Lung (tissue), 12 donors: ENCODE data around the gene CCS. TPM values are rescaled to one million over a fixed set of nuclear protein-coding genes. Genes with fewer than 3 reads are reported as not detected.
"Not testable (repeated sequence)": the region's sequence is repeated elsewhere in the genome, so short reads cannot be mapped to it uniquely, and the experiment has no call there.

Experiments
- ATAC-seq: fragments of 200-7000 bp; cut with Tn5 transposase; one replicate; pipeline ENCODE4 v1.9.1; 2020; ENCODE audit warnings: moderate number of reproducible peaks; ENCODE audit not compliant: insufficient read depth, low FRiP score
- DNase-seq, 3 donors: peaks; one replicate each; pipeline ENCODE4 v3.0.0-alpha.2; 2013 to 2017
- H3K27ac ChIP-seq, 2 donors: one replicate each; pipeline ENCODE4 v1.5.1; 2013; ENCODE audit warnings: mild to moderate bottlenecking in 2 of 2, moderate library complexity in 2 of 2, control low read depth in 1 of 2, inconsistent platforms in 1 of 2, low read depth in 1 of 2, low read length in 1 of 2
- H3K27me3 ChIP-seq, 3 donors: one replicate each; pipeline ENCODE4 v1.5.1; 2013; ENCODE audit warnings: low read length in 2 of 3; ENCODE audit not compliant: control insufficient read depth in 3 of 3, insufficient read depth in 3 of 3
- H3K36me3 ChIP-seq, 4 donors: one replicate each; pipeline ENCODE4 v1.5.1; 2013; ENCODE audit warnings: low read length in 4 of 4, mild to moderate bottlenecking in 1 of 4, moderate library complexity in 1 of 4; ENCODE audit not compliant: control insufficient read depth in 4 of 4, insufficient read depth in 4 of 4
- H3K4me1 ChIP-seq, 5 donors: one replicate each; pipeline ENCODE4 v1.5.1; 2013; ENCODE audit warnings: low read length in 5 of 5, mild to moderate bottlenecking in 2 of 5, moderate library complexity in 1 of 5; ENCODE audit not compliant: control insufficient read depth in 5 of 5, insufficient read depth in 5 of 5
- H3K4me3 ChIP-seq: one replicate; pipeline ENCODE4 v1.5.1; 2013; ENCODE audit warnings: mild to moderate bottlenecking, control low read depth, moderate library complexity
- H3K9ac ChIP-seq, 2 donors: one replicate each; pipeline ENCODE4 v1.5.1; 2013; ENCODE audit warnings: low read length in 2 of 2, control low read depth in 1 of 2; ENCODE audit not compliant: insufficient read depth in 1 of 2
- H3K9me3 ChIP-seq, 4 donors: one replicate each; pipeline ENCODE4 v1.5.1; 2013; ENCODE audit warnings: low read length in 3 of 4, mild to moderate bottlenecking in 1 of 4, moderate library complexity in 1 of 4; ENCODE audit not compliant: control insufficient read depth in 4 of 4, insufficient read depth in 3 of 4
- WGBS, 2 donors: extraction: QIAGEN DNeasy Blood & Tissue Kit; methylation state at CpG; one replicate each; pipeline ENCODE4 v1.1.7; 2013; 5-methylcytosine and 5-hydroxymethylcytosine counted together
- polyA plus RNA-seq, 2 donors: library from polyadenylated mRNA; stranded (reverse); fragments of 200-250 nt; gene quantifications; one replicate each; pipeline ENCODE4 v1.2.1, GENCODE V29; 2013
- total RNA-seq, 2 donors: library from RNA; depleted of rRNA in 1 of 2; stranded (reverse); fragments of >200 nt in 1 of 2; gene quantifications; one replicate each; pipeline ENCODE4 v1.2.1, GENCODE V29; 2014 to 2021
- TF ChIP-seq, protein P1 (sequence below): IDR thresholded peaks from 2 replicates; pipeline ENCODE4 v1.5.1; 2012; ENCODE audit warnings: mild to moderate bottlenecking; ENCODE audit errors: control extremely low read depth, extremely low read depth
- donor health status: control.
- donor health status: control.
- donor health status: Bipolar disorder and iron deficiency.
- donor health status: healthy.
- donor health status: DM: yes; HTN: yes; CAD: no.

CCS gene
- total and polyA plus RNA-seq, 4 donors: 32.7 to 52.2 (median 36.2) TPM

DNA sequence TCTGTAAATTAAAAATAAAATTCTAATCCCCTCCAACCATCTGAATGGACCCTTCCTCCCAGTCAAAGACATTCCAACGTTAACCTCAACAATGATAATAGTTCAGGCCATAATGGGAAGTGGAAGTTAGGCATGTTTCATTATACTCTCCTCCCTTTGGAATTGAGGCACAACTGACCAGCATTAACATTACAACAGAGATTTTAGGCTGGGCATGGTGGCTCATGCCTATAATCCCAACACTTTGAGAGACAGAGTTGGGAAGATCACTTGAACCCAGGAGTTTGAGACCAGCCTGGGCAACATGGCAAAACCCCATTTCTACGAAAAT, 22.2 kb upstream of the CCS start:
- H3K4me3 ChIP-seq: no peak overlapping the region
- H3K4me1 ChIP-seq: peaks cover 0 to 10% (median 0%) of the 10 kb centered on the region in 5 donors
- WGBS, 2 donors: 67 to 74% methylated on average over 2 of the region's 2 CpGs
- H3K27me3 ChIP-seq: no peaks in the 10 kb centered on the region
- no peak for DNase-seq
- no peak for ATAC-seq
- no peaks in the 10 kb centered on the region for H3K9me3 ChIP-seq
- H3K9ac ChIP-seq: no peak overlapping the region
- peaks cover 0 to 2% (median 0%) of the 10 kb centered on the region in 4 donors for H3K36me3 ChIP-seq
- H3K27ac ChIP-seq: no peak overlapping the region
- TF ChIP-seq, protein P1, sequence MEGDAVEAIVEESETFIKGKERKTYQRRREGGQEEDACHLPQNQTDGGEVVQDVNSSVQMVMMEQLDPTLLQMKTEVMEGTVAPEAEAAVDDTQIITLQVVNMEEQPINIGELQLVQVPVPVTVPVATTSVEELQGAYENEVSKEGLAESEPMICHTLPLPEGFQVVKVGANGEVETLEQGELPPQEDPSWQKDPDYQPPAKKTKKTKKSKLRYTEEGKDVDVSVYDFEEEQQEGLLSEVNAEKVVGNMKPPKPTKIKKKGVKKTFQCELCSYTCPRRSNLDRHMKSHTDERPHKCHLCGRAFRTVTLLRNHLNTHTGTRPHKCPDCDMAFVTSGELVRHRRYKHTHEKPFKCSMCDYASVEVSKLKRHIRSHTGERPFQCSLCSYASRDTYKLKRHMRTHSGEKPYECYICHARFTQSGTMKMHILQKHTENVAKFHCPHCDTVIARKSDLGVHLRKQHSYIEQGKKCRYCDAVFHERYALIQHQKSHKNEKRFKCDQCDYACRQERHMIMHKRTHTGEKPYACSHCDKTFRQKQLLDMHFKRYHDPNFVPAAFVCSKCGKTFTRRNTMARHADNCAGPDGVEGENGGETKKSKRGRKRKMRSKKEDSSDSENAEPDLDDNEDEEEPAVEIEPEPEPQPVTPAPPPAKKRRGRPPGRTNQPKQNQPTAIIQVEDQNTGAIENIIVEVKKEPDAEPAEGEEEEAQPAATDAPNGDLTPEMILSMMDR: no peak

DNA sequence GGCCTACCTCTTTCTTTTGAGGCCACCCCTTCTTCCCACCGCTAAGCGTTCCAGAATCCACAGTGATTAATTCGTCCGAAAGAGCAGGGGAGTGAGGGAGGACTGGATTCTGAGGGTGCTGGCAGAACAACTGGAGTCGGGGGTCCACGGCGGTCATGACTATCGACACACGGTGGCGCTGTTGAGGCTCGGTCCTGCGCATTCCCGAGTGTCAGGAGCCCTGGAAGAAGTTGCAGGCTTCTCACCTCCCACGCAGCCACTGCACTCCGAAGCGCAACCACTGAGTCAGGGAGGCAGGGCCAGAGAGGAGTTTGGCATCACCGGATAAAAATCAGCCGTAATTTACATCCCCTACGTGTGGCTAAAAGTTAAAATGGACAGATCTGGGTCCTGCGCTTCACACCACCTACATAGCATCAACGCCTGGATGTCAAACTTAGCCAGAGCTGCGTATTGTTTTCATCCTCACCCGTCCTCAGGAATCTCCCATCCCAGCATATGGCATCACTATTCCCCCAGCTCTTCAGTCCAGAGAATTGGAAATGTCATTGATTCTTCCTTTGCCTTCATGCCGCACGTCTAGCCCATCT, 13.9 kb upstream of the CCS start:
- H3K4me1 ChIP-seq: no peaks in the 10 kb centered on the region
- ATAC-seq: peak; percentile 88
- no peaks in the 10 kb centered on the region for H3K9me3 ChIP-seq
- H3K27me3 ChIP-seq: no peaks in the 10 kb centered on the region
- no peak overlapping the region for H3K27ac ChIP-seq
- WGBS, 2 donors: 18 to 19% methylated on average over 25 of the region's 25 CpGs
- DNase-seq: peak; percentile 75 to 83 (median 76)
- TF ChIP-seq, protein P1: peak; percentile 70
- H3K9ac ChIP-seq: no peak overlapping the region
- no peaks in the 10 kb centered on the region for H3K36me3 ChIP-seq
- H3K4me3 ChIP-seq: no peak overlapping the region

DNA sequence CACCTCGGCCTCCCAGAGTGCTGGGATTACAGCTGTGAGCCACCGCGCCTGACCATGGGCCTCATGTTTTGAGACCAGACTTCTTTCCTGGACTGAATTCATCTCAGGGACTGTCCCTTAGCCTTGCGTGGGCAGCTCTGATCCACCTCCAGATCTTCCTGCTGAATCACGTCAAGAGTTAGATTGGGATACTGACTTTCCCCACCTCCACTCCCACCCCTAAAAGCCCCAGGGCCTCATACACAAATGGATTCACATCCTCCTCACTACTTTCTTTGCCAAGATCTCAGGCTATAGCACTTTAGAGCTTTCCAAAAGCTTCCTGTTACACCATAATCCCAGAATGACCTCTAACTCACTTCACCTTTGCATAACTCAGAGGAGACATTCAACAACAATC, 12.2 kb upstream of the CCS start:
- WGBS, 2 donors: 92 to 96% methylated on average over 5 of the region's 5 CpGs
- Histone ChIP-seq H3K27me3 (no peaks in the 10 kb centered on the region), H3K9me3 (no peaks in the 10 kb centered on the region), H3K4me1 (no peaks in the 10 kb centered on the region), H3K27ac (no peak overlapping the region), H3K9ac (no peak overlapping the region), H3K36me3 (no peaks in the 10 kb centered on the region), H3K4me3 (no peak overlapping the region)
- no peak for DNase-seq
- TF ChIP-seq, protein P1: no peak
- ATAC-seq: no peak

DNA sequence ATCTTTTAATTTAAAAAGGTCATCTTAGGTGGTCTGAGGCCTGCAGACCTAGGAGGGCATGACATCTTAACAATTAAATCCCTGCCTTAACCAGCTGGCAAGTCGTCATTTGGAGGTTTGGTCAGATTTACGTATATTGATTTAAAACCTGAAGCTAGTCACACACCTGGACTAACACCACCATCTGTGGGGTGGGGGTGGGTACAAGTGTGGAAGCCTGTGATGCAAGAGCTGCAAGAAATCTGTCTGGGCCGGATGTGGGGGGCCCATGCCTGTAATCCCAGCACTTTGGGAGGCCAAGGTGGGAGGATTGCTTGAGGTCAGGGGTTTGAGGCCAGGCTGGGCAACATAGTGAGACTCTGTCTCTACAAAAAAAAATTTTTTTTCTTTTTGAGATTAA, 11.7 kb upstream of the CCS start:
- no peaks in the 10 kb centered on the region for H3K27me3 ChIP-seq
- DNase-seq: no peak
- no peaks in the 10 kb centered on the region for H3K36me3 ChIP-seq
- no peak overlapping the region for H3K9ac ChIP-seq
- 82 to 84% methylated on average over 3 of the region's 3 CpGs for WGBS, 2 donors
- TF ChIP-seq, protein P1: no peak
- H3K9me3 ChIP-seq: no peaks in the 10 kb centered on the region
- no peak for ATAC-seq
- H3K4me1 ChIP-seq: no peaks in the 10 kb centered on the region
- no peak overlapping the region for H3K27ac ChIP-seq
- no peak overlapping the region for H3K4me3 ChIP-seq

DNA sequence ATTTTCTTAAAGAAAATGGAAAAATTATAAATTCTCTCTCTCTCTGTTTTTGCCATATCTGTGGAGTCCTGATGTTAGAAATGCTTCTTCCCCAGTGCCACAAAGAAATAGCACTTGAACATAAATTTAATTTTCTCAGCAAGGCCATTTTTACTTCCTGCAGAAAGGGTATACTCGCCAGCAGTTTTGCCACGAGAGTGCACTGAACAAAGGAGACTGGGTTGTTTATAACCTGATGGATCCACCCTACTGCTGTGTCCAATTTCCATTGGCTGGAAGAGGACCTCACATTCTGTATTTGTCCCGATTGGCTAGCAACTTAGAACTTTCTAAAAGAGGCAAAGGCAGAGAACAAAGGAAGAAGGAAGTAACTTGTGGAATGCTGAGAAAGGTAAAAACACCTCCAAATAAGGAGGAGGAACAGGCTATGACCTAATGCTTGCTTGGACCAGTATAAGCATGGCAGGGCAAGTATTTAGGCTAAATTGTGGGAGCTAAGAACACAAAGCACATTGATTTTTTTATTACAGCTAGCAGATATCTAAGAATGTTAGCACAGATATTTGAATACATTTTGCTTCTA, 10.3 kb upstream of the CCS start:
- not testable (repeated sequence) for DNase-seq, H3K9ac ChIP-seq, H3K27ac ChIP-seq, H3K27me3 ChIP-seq, H3K9me3 ChIP-seq, H3K4me3 ChIP-seq, H3K4me1 ChIP-seq, H3K36me3 ChIP-seq, ATAC-seq
- 82 to 86% methylated on average over 3 of the region's 3 CpGs for WGBS, 2 donors
